H9 (cell line): ENCODE results near the gene NDRG2. TPM values are rescaled to one million over a fixed set of nuclear protein-coding genes. Genes with fewer than 3 reads are reported as not detected.

ENCODE experiments used
- DNase-seq: peaks from one replicate; pipeline ENCODE4 v3.0.0-alpha.2; 2017
- H2AFZ ChIP-seq: one replicate; pipeline ENCODE4 v1.6.1; 2013; ENCODE audit warnings: mild to moderate bottlenecking, low read length, control low read depth, moderate library complexity
- H2AK5ac ChIP-seq: 2 replicates; pipeline ENCODE4 v1.6.1; 2013; ENCODE audit warnings: low read length, control low read depth, mixed read lengths; ENCODE audit not compliant: insufficient read length
- H2BK120ac ChIP-seq: one replicate; pipeline ENCODE4 v1.6.1; 2013; ENCODE audit warnings: low read depth, mild to moderate bottlenecking, low read length, control low read depth, inconsistent platforms; ENCODE audit not compliant: poor library complexity, severe bottlenecking
- H2BK12ac ChIP-seq: 2 replicates; pipeline ENCODE4 v1.6.1; 2013; ENCODE audit warnings: low read length, control low read depth, mixed read lengths, low read depth; ENCODE audit not compliant: insufficient read length
- H2BK15ac ChIP-seq: 2 replicates; pipeline ENCODE4 v1.6.1; 2013; ENCODE audit warnings: low read depth, low read length, control low read depth
- H2BK20ac ChIP-seq: one replicate; pipeline ENCODE4 v1.6.1; 2013; ENCODE audit warnings: low read depth, mild to moderate bottlenecking, low read length, control low read depth, inconsistent platforms; ENCODE audit not compliant: poor library complexity, severe bottlenecking
- H2BK5ac ChIP-seq: 2 replicates; pipeline ENCODE4 v1.6.1; 2013; ENCODE audit warnings: low read length, control low read depth, mixed read lengths; ENCODE audit not compliant: insufficient read length
- H3K14ac ChIP-seq: 2 replicates; pipeline ENCODE4 v1.6.1; 2013; ENCODE audit warnings: low read length, control low read depth; ENCODE audit not compliant: insufficient read depth
- H3K18ac ChIP-seq: 2 replicates; pipeline ENCODE4 v1.6.1; 2013; ENCODE audit warnings: low read depth, mild to moderate bottlenecking, mixed read lengths, low read length, control low read depth; ENCODE audit not compliant: insufficient read length
- H3K23ac ChIP-seq: 2 replicates; pipeline ENCODE4 v1.6.1; 2013; ENCODE audit warnings: low read length, control low read depth, mixed read lengths, low read depth; ENCODE audit not compliant: insufficient read length
- H3K23me2 ChIP-seq: 2 replicates; pipeline ENCODE4 v1.6.1; 2013; ENCODE audit warnings: low read depth, mild to moderate bottlenecking, mixed read lengths, low read length, control low read depth; ENCODE audit not compliant: insufficient read length, poor library complexity, severe bottlenecking
- H3K27ac ChIP-seq: 2 replicates; pipeline ENCODE4 v1.5.1; 2013; ENCODE audit warnings: low read length, control low read depth, mixed read lengths, low read depth; ENCODE audit not compliant: insufficient read length
- H3K27me3 ChIP-seq: 2 replicates; pipeline ENCODE4 v1.6.1; 2013; ENCODE audit warnings: low read length, control low read depth, inconsistent platforms; ENCODE audit not compliant: insufficient read depth
- H3K4ac ChIP-seq: 2 replicates; pipeline ENCODE4 v1.6.1; 2013; ENCODE audit warnings: low read depth, mild to moderate bottlenecking, control low read depth, inconsistent platforms, low read length, moderate library complexity
- H3K4me1 ChIP-seq: 2 replicates; pipeline ENCODE4 v1.6.1; 2013; ENCODE audit warnings: low read length, control low read depth, inconsistent platforms; ENCODE audit not compliant: insufficient read depth
- H3K4me2 ChIP-seq: 2 replicates; pipeline ENCODE4 v1.6.1; 2013; ENCODE audit warnings: low read length, control low read depth, mixed read lengths; ENCODE audit not compliant: insufficient read length, insufficient read depth
- H3K56ac ChIP-seq: 2 replicates; pipeline ENCODE4 v1.6.1; 2013; ENCODE audit warnings: low read depth, mild to moderate bottlenecking, mixed read lengths, low read length, control low read depth; ENCODE audit not compliant: insufficient read length
- H3K79me1 ChIP-seq: 2 replicates; pipeline ENCODE4 v1.6.1; 2013; ENCODE audit warnings: low read depth, mild to moderate bottlenecking, moderate library complexity, low read length, control low read depth, inconsistent platforms; ENCODE audit not compliant: insufficient read depth, poor library complexity, severe bottlenecking
- H3K79me2 ChIP-seq: 2 replicates; pipeline ENCODE4 v1.6.1; 2013; ENCODE audit warnings: low read length, control low read depth, inconsistent platforms; ENCODE audit not compliant: insufficient read depth
- H3K9ac ChIP-seq: 2 replicates; pipeline ENCODE4 v1.6.1; 2013; ENCODE audit warnings: low read length, control low read depth, mixed read lengths; ENCODE audit not compliant: insufficient read length; ENCODE audit errors: extremely low read depth
- H3K9me3 ChIP-seq: one replicate; pipeline ENCODE4 v1.6.1; 2013; ENCODE audit warnings: low read depth, low read length, inconsistent platforms; ENCODE audit not compliant: control insufficient read depth
- H3T11ph ChIP-seq: one replicate; pipeline ENCODE4 v1.6.1; 2013; ENCODE audit warnings: mild to moderate bottlenecking, low read length, control low read depth, inconsistent platforms
- H4K20me1 ChIP-seq: one replicate; pipeline ENCODE4 v1.6.1; 2013; ENCODE audit not compliant: control insufficient read depth, insufficient read length, insufficient read depth
- H4K5ac ChIP-seq: 2 replicates; pipeline ENCODE4 v1.6.1; 2013; ENCODE audit warnings: low read depth, mild to moderate bottlenecking, mixed read lengths, low read length, control low read depth; ENCODE audit not compliant: insufficient read length
- H4K8ac ChIP-seq: replicated peaks from 2 replicates; pipeline ENCODE4 v1.6.1; 2013; ENCODE audit warnings: low read length, control low read depth, mixed read lengths, low read depth; ENCODE audit not compliant: insufficient read length
- H4K91ac ChIP-seq: 2 replicates; pipeline ENCODE4 v1.6.1; 2013; ENCODE audit warnings: low read depth, mild to moderate bottlenecking, moderate library complexity, mixed read lengths, low read length, control low read depth; ENCODE audit not compliant: insufficient read length
- H3K27ac Mint-ChIP-seq, 3 experiments: 2 replicates in 2 of 3; 3 replicates in 1 of 3; pipeline ENCODE4 v1.8.0; 2020 to 2021; ENCODE audit warnings: mixed read lengths in 3 of 3, mild to moderate bottlenecking in 1 of 3, moderate library complexity in 1 of 3
- H3K27me3 Mint-ChIP-seq: 2 replicates; pipeline ENCODE4 v1.8.0; 2021; ENCODE audit warnings: low read depth, mild to moderate bottlenecking, moderate library complexity, mixed read lengths
- H3K36me3 Mint-ChIP-seq, 3 experiments: 2 replicates in 2 of 3; 3 replicates in 1 of 3; pipeline ENCODE4 v1.8.0; 2020 to 2021; ENCODE audit warnings: low read depth in 3 of 3, mixed read lengths in 3 of 3; ENCODE audit not compliant: insufficient read depth in 1 of 3
- H3K4me1 Mint-ChIP-seq, 2 experiments: 2 replicates each; pipeline ENCODE4 v1.8.0; 2020; ENCODE audit warnings: mixed read lengths in 2 of 2
- H3K4me3 Mint-ChIP-seq, 2 experiments: 2 replicates in 1 of 2; 3 replicates in 1 of 2; pipeline ENCODE4 v1.8.0; 2020 to 2021; ENCODE audit warnings: mild to moderate bottlenecking in 2 of 2, mixed read lengths in 2 of 2, moderate library complexity in 1 of 2
- H3K9me3 Mint-ChIP-seq, 2 experiments: 2 replicates in 1 of 2; 3 replicates in 1 of 2; pipeline ENCODE4 v1.8.0; 2020; ENCODE audit warnings: mild to moderate bottlenecking in 2 of 2, mixed read lengths in 2 of 2, moderate library complexity in 1 of 2
- WGBS: extraction: QIAGEN DNeasy Blood & Tissue Kit; methylation state at CpG from one replicate; pipeline ENCODE4 v1.1.7; 2013; ENCODE audit warnings: missing lambda C conversion rate, low lambda C conversion rate, mixed read lengths; ENCODE audit not compliant: insufficient read length; ENCODE audit errors: extremely low coverage; 5-methylcytosine and 5-hydroxymethylcytosine counted together
- total RNA-seq: library from RNA; stranded (reverse); gene quantifications from 2 replicates; pipeline ENCODE4 v1.2.1, GENCODE V29; 2021
- TF ChIP-seq, protein P1 (sequence below): fragments of 200-600 bp; sonication (generic); conservative IDR thresholded peaks from 3 replicates; pipeline ENCODE4 v1.8.0; 2021; ENCODE audit warnings: antibody characterized with exemption, mild to moderate bottlenecking

The NDRG2 gene
- total RNA-seq, 1 experiment from 2014 or later = 20.6 TPM

GRCh38 chr14:20988717-20989470 lies 36.0 kb downstream of the NDRG2 start:
- Histone ChIP-seq H3K56ac (no peak overlapping the region), H3K4me2 (peak overlapping the region; percentile 70), H2BK5ac (no peak overlapping the region), H3K4ac (no peak overlapping the region), H2AFZ (no peak overlapping the region), H2BK12ac (no peak overlapping the region), H4K20me1 (no peaks in the 10 kb centered on the region), H3K23ac (no peak overlapping the region), H3K9me3 (no peaks in the 10 kb centered on the region), H3T11ph (no peak overlapping the region), H3K79me2 (no peaks in the 10 kb centered on the region; the same call in 1 of the 2 replicates), H3K27me3 (no peaks in the 10 kb centered on the region), H3K14ac (no peak overlapping the region), H3K23me2 (no peaks in the 10 kb centered on the region), H3K4me1 (peaks cover 3% of the 10 kb centered on the region), H2AK5ac (no peak overlapping the region), H4K91ac (no peak overlapping the region), H3K9ac (peak overlapping the region; percentile 50), H2BK20ac (no peak overlapping the region), H2BK120ac (no peak overlapping the region), H3K79me1 (no peaks in the 10 kb centered on the region), H3K18ac (no peak overlapping the region), H2BK15ac (no peak overlapping the region), H4K5ac (no peak overlapping the region), H3K27ac (no peak overlapping the region), H4K8ac (no peak overlapping the region)
- Mint-ChIP-seq H3K27ac (no peak overlapping the region; a peak in 1 of 7 replicates), H3K36me3 (peaks cover 15 to 26% (median 25%) of the 10 kb centered on the region in 3 experiments; a peak in 6 of 7 replicates), H3K9me3 (no peaks in the 10 kb centered on the region), H3K4me3 (peak overlapping the region; percentile 39 to 72), H3K4me1 (peaks cover 9 to 12% of the 10 kb centered on the region in 2 experiments), H3K27me3 (peaks cover 6% of the 10 kb centered on the region)
- TF ChIP-seq, protein P1, sequence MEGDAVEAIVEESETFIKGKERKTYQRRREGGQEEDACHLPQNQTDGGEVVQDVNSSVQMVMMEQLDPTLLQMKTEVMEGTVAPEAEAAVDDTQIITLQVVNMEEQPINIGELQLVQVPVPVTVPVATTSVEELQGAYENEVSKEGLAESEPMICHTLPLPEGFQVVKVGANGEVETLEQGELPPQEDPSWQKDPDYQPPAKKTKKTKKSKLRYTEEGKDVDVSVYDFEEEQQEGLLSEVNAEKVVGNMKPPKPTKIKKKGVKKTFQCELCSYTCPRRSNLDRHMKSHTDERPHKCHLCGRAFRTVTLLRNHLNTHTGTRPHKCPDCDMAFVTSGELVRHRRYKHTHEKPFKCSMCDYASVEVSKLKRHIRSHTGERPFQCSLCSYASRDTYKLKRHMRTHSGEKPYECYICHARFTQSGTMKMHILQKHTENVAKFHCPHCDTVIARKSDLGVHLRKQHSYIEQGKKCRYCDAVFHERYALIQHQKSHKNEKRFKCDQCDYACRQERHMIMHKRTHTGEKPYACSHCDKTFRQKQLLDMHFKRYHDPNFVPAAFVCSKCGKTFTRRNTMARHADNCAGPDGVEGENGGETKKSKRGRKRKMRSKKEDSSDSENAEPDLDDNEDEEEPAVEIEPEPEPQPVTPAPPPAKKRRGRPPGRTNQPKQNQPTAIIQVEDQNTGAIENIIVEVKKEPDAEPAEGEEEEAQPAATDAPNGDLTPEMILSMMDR = no peak
- DNase-seq = no peak
- WGBS = no CpG with 5 or more reads among the region's 15 CpGs
